Measurements from ENCODE around the gene MLLT10.

Gene MLLT10

DNA sequence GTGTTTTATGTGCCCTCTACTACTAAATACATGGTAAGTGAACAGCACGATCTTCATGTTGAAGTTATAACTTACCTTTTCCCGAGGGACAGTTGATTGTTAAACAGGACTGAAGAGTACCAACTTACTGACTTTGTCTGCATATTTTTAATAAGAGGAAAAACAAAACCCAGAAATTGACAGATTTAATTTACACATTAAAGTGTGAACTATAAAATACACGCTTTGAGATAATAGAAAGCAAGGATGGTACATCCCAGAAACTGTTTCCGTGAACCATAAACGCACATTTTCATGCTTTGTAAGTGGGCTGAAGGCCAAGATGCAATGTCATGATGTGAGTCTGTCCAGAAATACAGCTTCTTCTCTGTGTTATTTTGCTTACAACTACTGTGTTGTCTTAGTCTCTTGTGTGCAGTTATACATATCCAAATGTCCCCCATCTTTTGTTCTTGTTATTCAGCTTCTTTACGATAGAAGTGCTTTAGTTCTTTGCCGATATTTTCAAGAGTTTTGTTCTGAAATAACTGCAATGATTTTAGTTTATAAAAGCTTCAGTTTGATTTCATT, 190.1 kb downstream of the MLLT10 start:
- Histone ChIP-seq H3K27ac (ENCODE audit: low read depth, low read length, poor library complexity, severe bottlenecking) (no peak overlapping the region), H3K9me2 (ENCODE audit: low read depth, low read length) (no peaks in the 10 kb centered on the region), H3K9ac (ENCODE audit: low read length) (no peak overlapping the region), H3K79me2 (ENCODE audit: insufficient read depth, low read length) (no peaks in the 10 kb centered on the region), H3F3A (ENCODE audit: insufficient read depth, low read length) (0 out of 2 replicates have a peak, but pooled peaks cover 9% of the 10 kb centered on the region), H3K4me2 (ENCODE audit: low read length) (no peak overlapping the region), H3K4me1 (ENCODE audit: insufficient read depth, low read length, severe bottlenecking) (peaks cover 13% of the 10 kb centered on the region), H3K9me3 (ENCODE audit: low read length) (no peaks in the 10 kb centered on the region), H4K20me1 (ENCODE audit: insufficient read depth, low read length) (0 out of 2 replicates have a peak, but pooled peaks cover 5% of the 10 kb centered on the region), H3K36me3 (ENCODE audit: insufficient read depth, low read length) (peaks cover 20% of the 10 kb centered on the region), H3K27me3 (ENCODE audit: insufficient read depth, low read length) (no peaks in the 10 kb centered on the region), H3K4me3 (ENCODE audit: low read depth, low read length, poor library complexity, severe bottlenecking) (no peak overlapping the region), H2AFZ (ENCODE audit: low read length) (no peak overlapping the region)
- TF ChIP-seq EZH2 (IDR thresholded peaks at IDR 0.05; ENCODE audit: borderline replicate concordance, low read length): no peak
- TF ChIP-seq, protein P1, sequence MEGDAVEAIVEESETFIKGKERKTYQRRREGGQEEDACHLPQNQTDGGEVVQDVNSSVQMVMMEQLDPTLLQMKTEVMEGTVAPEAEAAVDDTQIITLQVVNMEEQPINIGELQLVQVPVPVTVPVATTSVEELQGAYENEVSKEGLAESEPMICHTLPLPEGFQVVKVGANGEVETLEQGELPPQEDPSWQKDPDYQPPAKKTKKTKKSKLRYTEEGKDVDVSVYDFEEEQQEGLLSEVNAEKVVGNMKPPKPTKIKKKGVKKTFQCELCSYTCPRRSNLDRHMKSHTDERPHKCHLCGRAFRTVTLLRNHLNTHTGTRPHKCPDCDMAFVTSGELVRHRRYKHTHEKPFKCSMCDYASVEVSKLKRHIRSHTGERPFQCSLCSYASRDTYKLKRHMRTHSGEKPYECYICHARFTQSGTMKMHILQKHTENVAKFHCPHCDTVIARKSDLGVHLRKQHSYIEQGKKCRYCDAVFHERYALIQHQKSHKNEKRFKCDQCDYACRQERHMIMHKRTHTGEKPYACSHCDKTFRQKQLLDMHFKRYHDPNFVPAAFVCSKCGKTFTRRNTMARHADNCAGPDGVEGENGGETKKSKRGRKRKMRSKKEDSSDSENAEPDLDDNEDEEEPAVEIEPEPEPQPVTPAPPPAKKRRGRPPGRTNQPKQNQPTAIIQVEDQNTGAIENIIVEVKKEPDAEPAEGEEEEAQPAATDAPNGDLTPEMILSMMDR (IDR thresholded peaks at IDR 0.05; ENCODE audit: low read length): no peak

DNA sequence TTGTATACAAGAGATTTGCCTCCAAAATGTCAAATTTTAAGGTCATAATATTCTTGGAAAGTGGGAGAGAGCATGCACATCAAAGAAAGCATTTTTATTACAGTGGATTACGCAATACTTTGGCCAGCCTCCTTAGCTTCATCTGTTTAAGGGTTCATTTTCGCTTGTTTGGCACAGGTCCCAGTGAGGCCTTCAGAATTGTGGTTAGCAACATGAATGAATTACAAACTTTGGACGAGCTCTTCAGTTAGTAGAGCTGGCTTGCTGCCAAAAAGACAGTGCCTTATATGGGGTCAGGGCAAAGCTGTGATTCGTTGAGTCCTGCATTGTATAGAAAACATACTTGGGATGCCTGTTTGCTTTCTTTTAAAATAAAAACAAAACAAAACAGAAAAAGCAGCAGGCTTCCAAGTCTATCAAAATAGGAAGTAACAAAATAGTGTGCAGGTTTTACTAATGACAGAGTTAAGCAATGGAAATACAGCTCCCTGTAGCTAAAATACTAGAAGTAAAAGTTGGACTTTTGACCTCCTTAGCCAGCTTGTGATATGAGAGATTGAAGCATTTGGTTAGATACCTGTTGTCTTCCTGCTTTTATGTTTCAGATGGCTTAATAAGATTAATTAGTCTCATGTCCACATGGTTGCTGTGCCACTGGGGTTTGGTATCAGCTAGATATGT, 190.8 kb downstream of the MLLT10 start:
- Histone ChIP-seq H3K36me3 (ENCODE audit: insufficient read depth, low read length) (peaks cover 18% of the 10 kb centered on the region), H3K27ac (ENCODE audit: low read depth, low read length, poor library complexity, severe bottlenecking) (no peak overlapping the region), H3K9ac (ENCODE audit: low read length) (no peak overlapping the region), H3K4me2 (ENCODE audit: low read length) (no peak overlapping the region), H4K20me1 (ENCODE audit: insufficient read depth, low read length) (0 out of 2 replicates have a peak, but pooled peaks cover 5% of the 10 kb centered on the region), H3K4me1 (ENCODE audit: insufficient read depth, low read length, severe bottlenecking) (peaks cover 13% of the 10 kb centered on the region), H3F3A (ENCODE audit: insufficient read depth, low read length) (0 out of 2 replicates have a peak, but pooled peaks cover 9% of the 10 kb centered on the region), H3K79me2 (ENCODE audit: insufficient read depth, low read length) (no peaks in the 10 kb centered on the region), H3K27me3 (ENCODE audit: insufficient read depth, low read length) (no peaks in the 10 kb centered on the region), H3K9me3 (ENCODE audit: low read length) (no peaks in the 10 kb centered on the region), H3K4me3 (ENCODE audit: low read depth, low read length, poor library complexity, severe bottlenecking) (no peak overlapping the region), H2AFZ (ENCODE audit: low read length) (no peak overlapping the region), H3K9me2 (ENCODE audit: low read depth, low read length) (no peaks in the 10 kb centered on the region)
- no peak for TF ChIP-seq EZH2 (IDR thresholded peaks at IDR 0.05; ENCODE audit: borderline replicate concordance, low read length)
- TF ChIP-seq, protein P1 (IDR thresholded peaks at IDR 0.05; ENCODE audit: low read length): no peak

DNA sequence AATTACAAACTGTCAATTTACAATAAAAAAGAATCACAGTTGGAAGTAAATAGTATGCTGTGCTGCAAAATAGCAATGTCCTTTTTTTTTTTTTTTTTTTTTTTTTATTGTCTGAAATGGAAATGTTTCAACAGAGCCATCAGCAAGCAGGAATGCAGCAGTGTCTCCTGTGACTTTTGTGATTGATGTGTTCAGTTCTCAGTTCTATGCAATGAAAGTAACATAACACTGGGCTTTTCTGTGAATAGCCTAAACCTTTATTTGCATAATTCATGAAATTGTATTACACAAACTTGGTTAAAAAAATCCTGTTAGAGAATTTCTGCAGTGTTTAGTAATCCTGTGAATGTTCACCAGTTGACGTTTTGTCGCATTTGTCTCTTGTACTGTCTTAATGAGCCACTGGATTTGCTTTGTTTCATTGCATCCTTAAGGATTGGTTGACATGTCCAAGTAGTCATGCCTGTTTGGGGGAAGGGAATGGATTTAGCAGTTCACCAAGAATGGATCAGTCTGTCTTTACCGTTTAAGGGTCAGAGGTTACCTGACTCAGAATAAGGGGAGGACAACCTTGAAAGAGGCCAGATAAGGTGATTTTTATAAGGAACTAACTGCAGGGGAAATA, 192.7 kb downstream of the MLLT10 start:
- Histone ChIP-seq H3K4me3 (ENCODE audit: low read depth, low read length, poor library complexity, severe bottlenecking) (no peak overlapping the region), H3K9ac (ENCODE audit: low read length) (no peak overlapping the region), H3K79me2 (ENCODE audit: insufficient read depth, low read length) (no peaks in the 10 kb centered on the region), H3K27ac (ENCODE audit: low read depth, low read length, poor library complexity, severe bottlenecking) (no peak overlapping the region), H3K4me1 (ENCODE audit: insufficient read depth, low read length, severe bottlenecking) (peaks cover 13% of the 10 kb centered on the region), H3K27me3 (ENCODE audit: insufficient read depth, low read length) (no peaks in the 10 kb centered on the region), H4K20me1 (ENCODE audit: insufficient read depth, low read length) (0 out of 2 replicates have a peak, but pooled peaks cover 5% of the 10 kb centered on the region), H2AFZ (ENCODE audit: low read length) (no peak overlapping the region), H3K36me3 (ENCODE audit: insufficient read depth, low read length) (peaks cover 22% of the 10 kb centered on the region; the same call in 1 of the 2 replicates), H3K9me3 (ENCODE audit: low read length) (no peaks in the 10 kb centered on the region), H3K9me2 (ENCODE audit: low read depth, low read length) (no peaks in the 10 kb centered on the region), H3K4me2 (ENCODE audit: low read length) (no peak overlapping the region), H3F3A (ENCODE audit: insufficient read depth, low read length) (0 out of 2 replicates have a peak, but pooled peaks cover 9% of the 10 kb centered on the region)
- TF ChIP-seq, protein P1 (IDR thresholded peaks at IDR 0.05; ENCODE audit: low read length): no peak
- no peak for TF ChIP-seq EZH2 (IDR thresholded peaks at IDR 0.05; ENCODE audit: borderline replicate concordance, low read length)
